KMS-11 (cell line): ENCODE data around the gene IL32.

Experiments
- H2AFZ ChIP-seq: fragments of 200-600 bp; sonication (generic); 2 replicates; pipeline ENCODE4 v1.6.1; 2016; ENCODE audit warnings: antibody characterized with exemption, mixed run types, low read depth
- H3K27ac ChIP-seq: fragments of 200-600 bp; sonication (generic); 2 replicates; pipeline ENCODE4 v1.6.1; 2016; ENCODE audit warnings: mild to moderate bottlenecking, mixed run types
- H3K27me3 ChIP-seq: fragments of 200-600 bp; sonication (generic); 2 replicates; pipeline ENCODE4 v1.6.1; 2017; ENCODE audit warnings: mild to moderate bottlenecking, low read depth, mixed run types, moderate library complexity; ENCODE audit not compliant: insufficient read depth
- H3K36me3 ChIP-seq: fragments of 200-600 bp; sonication (generic); 2 replicates; pipeline ENCODE4 v1.6.1; 2017; ENCODE audit warnings: mild to moderate bottlenecking, mixed run types; ENCODE audit not compliant: insufficient read depth
- H3K4me1 ChIP-seq: fragments of 200-600 bp; sonication (generic); 2 replicates; pipeline ENCODE4 v1.6.1; 2016; ENCODE audit warnings: mild to moderate bottlenecking, low read depth, mixed run types; ENCODE audit not compliant: poor library complexity, severe bottlenecking
- H3K4me2 ChIP-seq: fragments of 200-600 bp; sonication (generic); 2 replicates; pipeline ENCODE4 v1.7.0; 2016; ENCODE audit warnings: mild to moderate bottlenecking, mixed run types
- H3K4me3 ChIP-seq: fragments of 200-600 bp; sonication (generic); IDR thresholded peaks from 2 replicates; pipeline ENCODE4 v1.6.1; 2017; ENCODE audit warnings: low read depth, low read length, mixed read lengths; ENCODE audit not compliant: insufficient read depth
- H3K79me2 ChIP-seq: fragments of 200-600 bp; sonication (generic); 2 replicates; pipeline ENCODE4 v1.6.1; 2016; ENCODE audit warnings: low read depth, mixed run types; ENCODE audit not compliant: insufficient read depth
- H3K9ac ChIP-seq: fragments of 200-600 bp; sonication (generic); 2 replicates; pipeline ENCODE4 v1.6.1; 2016; ENCODE audit warnings: mild to moderate bottlenecking, mixed run types
- H4K20me1 ChIP-seq: fragments of 200-600 bp; sonication (generic); 2 replicates; pipeline ENCODE4 v1.6.1; 2016; ENCODE audit warnings: mild to moderate bottlenecking, mixed run types; ENCODE audit not compliant: insufficient read depth
- TF ChIP-seq, protein P1 (sequence below): fragments of 200-600 bp; sonication (generic); conservative IDR thresholded peaks from 2 replicates; pipeline ENCODE4 v1.6.1; 2017; ENCODE audit warnings: low read depth, mild to moderate bottlenecking, antibody characterized with exemption, low read length, moderate library complexity, mixed read lengths

The IL32 gene

GRCh38 chr16:3022208-3022683, 43.2 kb upstream of the IL32 start:
- TF ChIP-seq, protein P1, sequence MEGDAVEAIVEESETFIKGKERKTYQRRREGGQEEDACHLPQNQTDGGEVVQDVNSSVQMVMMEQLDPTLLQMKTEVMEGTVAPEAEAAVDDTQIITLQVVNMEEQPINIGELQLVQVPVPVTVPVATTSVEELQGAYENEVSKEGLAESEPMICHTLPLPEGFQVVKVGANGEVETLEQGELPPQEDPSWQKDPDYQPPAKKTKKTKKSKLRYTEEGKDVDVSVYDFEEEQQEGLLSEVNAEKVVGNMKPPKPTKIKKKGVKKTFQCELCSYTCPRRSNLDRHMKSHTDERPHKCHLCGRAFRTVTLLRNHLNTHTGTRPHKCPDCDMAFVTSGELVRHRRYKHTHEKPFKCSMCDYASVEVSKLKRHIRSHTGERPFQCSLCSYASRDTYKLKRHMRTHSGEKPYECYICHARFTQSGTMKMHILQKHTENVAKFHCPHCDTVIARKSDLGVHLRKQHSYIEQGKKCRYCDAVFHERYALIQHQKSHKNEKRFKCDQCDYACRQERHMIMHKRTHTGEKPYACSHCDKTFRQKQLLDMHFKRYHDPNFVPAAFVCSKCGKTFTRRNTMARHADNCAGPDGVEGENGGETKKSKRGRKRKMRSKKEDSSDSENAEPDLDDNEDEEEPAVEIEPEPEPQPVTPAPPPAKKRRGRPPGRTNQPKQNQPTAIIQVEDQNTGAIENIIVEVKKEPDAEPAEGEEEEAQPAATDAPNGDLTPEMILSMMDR, result no peak
- Histone ChIP-seq H3K79me2 (no peaks in the 10 kb centered on the region), H3K36me3 (no peaks in the 10 kb centered on the region), H3K27ac (no peak overlapping the region), H4K20me1 (no peaks in the 10 kb centered on the region), H3K9ac (no peak overlapping the region), H3K4me1 (peaks cover 45% of the 10 kb centered on the region), H2AFZ (no peak overlapping the region), H3K27me3 (peaks cover 6% of the 10 kb centered on the region; the same call in 1 of the 2 replicates), H3K4me2 (peak overlapping the region; percentile 99), H3K4me3 (no peak overlapping the region)

DNA sequence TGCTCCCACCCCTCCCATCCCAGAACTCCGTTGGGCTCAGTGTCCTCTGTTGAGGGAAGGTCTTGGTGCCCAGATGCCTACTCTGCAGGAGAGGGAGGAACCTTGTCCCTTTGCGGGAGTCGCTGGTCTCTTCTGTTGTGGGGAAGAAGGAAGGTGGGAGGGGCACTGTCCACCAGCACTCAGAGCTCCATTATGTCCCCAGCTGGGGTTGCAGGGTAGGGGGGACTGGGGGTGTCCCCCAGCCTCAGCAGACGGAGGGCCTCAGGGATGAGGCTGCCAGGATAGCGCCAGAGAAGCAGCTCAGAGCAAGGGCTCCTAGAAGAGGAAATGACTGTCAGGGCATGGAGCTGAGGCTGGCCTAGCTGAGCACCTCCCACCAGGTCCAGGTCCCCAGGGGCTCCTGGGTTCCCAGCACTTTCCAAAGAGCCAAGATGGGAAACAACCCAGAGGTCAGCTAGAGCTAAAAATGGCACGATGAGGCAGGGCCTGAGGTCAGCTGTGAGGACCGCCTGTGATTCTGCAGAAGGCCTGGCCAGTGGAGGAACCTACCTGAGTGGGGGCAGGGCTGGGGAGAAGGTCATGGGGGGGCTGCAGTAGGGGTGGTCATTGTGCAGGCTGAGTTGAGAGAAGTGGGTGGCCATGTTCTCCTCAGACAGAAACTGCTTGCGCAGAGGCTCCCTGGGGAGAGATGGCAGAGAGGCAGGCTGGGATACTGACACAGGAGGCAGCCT, 42.6 kb upstream of the IL32 start:
- Histone ChIP-seq H3K27me3 (peaks cover 6% of the 10 kb centered on the region; the same call in 1 of the 2 replicates), H2AFZ (no peak overlapping the region), H3K27ac (no peak overlapping the region), H3K36me3 (no peaks in the 10 kb centered on the region), H3K9ac (no peak overlapping the region), H4K20me1 (no peaks in the 10 kb centered on the region), H3K4me3 (no peak overlapping the region), H3K79me2 (no peaks in the 10 kb centered on the region), H3K4me1 (peaks cover 51% of the 10 kb centered on the region), H3K4me2 (peak overlapping the region; percentile 79)
- TF ChIP-seq, protein P1, result no peak

DNA sequence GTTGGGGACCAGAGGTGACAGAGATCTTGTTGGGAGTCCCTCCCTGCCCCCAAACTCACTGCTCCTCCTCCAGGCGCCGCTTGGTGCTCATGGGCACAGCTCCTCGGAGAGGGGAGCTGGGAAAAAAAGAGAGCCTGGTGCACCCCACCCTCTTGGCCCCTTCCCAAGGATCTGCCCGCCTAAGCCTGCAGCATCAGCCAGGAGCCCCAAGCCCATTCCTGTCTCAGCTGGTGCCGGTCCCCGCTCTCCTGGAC, 42.1 kb upstream of the IL32 start:
- H3K27ac ChIP-seq, result no peak overlapping the region
- peaks cover 6% of the 10 kb centered on the region; the same call in 1 of the 2 replicates for H3K27me3 ChIP-seq
- TF ChIP-seq, protein P1, result no peak
- peak overlapping the region; percentile 56 for H2AFZ ChIP-seq
- H4K20me1 ChIP-seq, result no peaks in the 10 kb centered on the region
- H3K79me2 ChIP-seq, result no peaks in the 10 kb centered on the region
- no peak overlapping the region for H3K4me3 ChIP-seq
- peak overlapping the region; percentile 94; the same call in 1 of the 2 replicates for H3K9ac ChIP-seq
- no peaks in the 10 kb centered on the region for H3K36me3 ChIP-seq
- H3K4me1 ChIP-seq, result peaks cover 52% of the 10 kb centered on the region
- peak overlapping the region; percentile 79 for H3K4me2 ChIP-seq

- TF ChIP-seq, protein P1, result no peak
- Histone ChIP-seq H3K27me3 (peaks cover 11% of the 10 kb centered on the region), H3K36me3 (no peaks in the 10 kb centered on the region), H4K20me1 (no peaks in the 10 kb centered on the region), H3K27ac (peak within 1 kb of the TSS; percentile 73), H3K4me2 (peak within 1 kb of the TSS; percentile 79), H3K4me1 (peaks cover 52% of the 10 kb centered on the region), H3K79me2 (no peaks in the 10 kb centered on the region), H3K4me3 (no peak within 1 kb of the TSS), H3K9ac (peak within 1 kb of the TSS; percentile 94), H2AFZ (peak within 1 kb of the TSS; percentile 56)
Observed at GRCh38 chr16:3023669-3024478, 41.6 kb upstream of the IL32 start, which contains the start of the genes HCFC1R1 and THOC6. Gene HCFC1R1, minus strand, starts transcription at chr16:3023942. Its CDS starts 1 bp downstream, at chr16:3023941. Gene THOC6, plus strand, starts transcription at chr16:3024035. Its CDS starts 292 bp downstream, at chr16:3024327.
